Mucosa of stomach (tissue), 1 donor: ENCODE results near the gene LPP.

ENCODE experiments used
- H3K27me3 ChIP-seq: one replicate; pipeline ENCODE4 v1.7.0; 2013; ENCODE audit warnings: mild to moderate bottlenecking, low read length; ENCODE audit not compliant: control insufficient read depth, insufficient read depth
- H3K36me3 ChIP-seq: one replicate; pipeline ENCODE4 v1.7.0; 2013; ENCODE audit warnings: low read length; ENCODE audit not compliant: control insufficient read depth, insufficient read depth
- H3K4me1 ChIP-seq: one replicate; pipeline ENCODE4 v1.7.0; 2013; ENCODE audit warnings: mild to moderate bottlenecking, low read length; ENCODE audit not compliant: control insufficient read depth, insufficient read depth
- H3K4me3 ChIP-seq: one replicate; pipeline ENCODE4 v1.7.0; 2013; ENCODE audit warnings: low read length
- H3K9ac ChIP-seq: one replicate; pipeline ENCODE4 v1.7.0; 2013; ENCODE audit warnings: mild to moderate bottlenecking, low read length, moderate library complexity
- H3K9me3 ChIP-seq: one replicate; pipeline ENCODE4 v1.7.0; 2013; ENCODE audit warnings: mild to moderate bottlenecking, low read length, moderate library complexity; ENCODE audit not compliant: control insufficient read depth
- donor health status: Pancreatic carcinoma.

Gene LPP

DNA sequence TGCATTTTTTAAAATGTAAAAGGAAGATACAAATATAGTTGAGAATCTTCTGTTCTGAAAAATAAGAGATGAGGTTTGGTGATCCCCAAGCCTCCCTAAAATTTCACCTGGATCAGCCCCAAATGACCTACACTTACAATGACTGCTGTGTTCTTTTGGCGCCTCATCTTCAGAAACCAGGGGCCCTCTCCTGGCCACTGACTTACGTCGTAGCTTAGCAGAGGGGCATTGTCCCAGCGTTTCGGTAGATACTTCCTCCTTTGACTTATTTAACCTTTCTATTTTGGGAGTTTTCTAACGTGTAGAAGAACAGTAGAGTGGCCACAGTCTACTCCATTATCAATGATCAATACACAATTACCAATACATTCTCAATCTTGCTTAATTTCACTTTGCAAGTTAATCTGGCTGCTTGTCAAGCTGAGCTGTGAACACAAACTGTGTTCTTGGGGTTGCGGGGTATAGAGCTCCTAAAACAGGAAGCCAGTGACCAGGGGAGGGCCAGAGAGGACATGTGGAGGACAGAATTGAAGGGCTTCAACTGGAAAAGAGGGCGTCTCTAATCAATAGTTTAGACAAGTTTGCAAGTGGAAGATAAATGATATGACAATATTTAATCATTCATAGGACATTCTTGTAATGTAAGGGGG is 419.5 kb downstream of the LPP start:
- Histone ChIP-seq H3K4me1 (no peaks in the 10 kb centered on the region), H3K9me3 (no peaks in the 10 kb centered on the region), H3K4me3 (no peak overlapping the region), H3K9ac (no peak overlapping the region), H3K27me3 (no peaks in the 10 kb centered on the region), H3K36me3 (no peaks in the 10 kb centered on the region)

DNA sequence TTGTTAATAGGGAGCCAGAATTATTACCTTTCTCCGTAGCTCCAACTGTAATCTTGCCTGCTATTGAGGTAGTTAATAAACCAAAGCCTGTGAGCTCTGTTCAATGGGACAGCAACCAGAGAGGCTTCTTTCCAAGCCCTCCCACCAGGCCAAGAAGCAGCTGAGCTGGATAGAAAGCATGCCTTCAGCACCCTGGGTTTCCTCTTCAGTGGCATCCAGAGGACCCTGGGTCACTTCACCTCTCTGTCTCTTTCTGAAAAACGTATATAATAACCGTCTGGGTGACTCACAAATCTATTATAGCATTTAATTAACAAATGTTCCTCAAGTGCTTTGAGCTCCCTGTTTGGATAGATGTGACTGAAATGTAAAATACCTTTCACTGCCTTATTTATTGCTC is 420.0 kb downstream of the LPP start:
- H3K9ac ChIP-seq = no peak overlapping the region
- H3K4me3 ChIP-seq = no peak overlapping the region
- H3K27me3 ChIP-seq = no peaks in the 10 kb centered on the region
- no peaks in the 10 kb centered on the region for H3K9me3 ChIP-seq
- no peaks in the 10 kb centered on the region for H3K4me1 ChIP-seq
- H3K36me3 ChIP-seq = no peaks in the 10 kb centered on the region

DNA sequence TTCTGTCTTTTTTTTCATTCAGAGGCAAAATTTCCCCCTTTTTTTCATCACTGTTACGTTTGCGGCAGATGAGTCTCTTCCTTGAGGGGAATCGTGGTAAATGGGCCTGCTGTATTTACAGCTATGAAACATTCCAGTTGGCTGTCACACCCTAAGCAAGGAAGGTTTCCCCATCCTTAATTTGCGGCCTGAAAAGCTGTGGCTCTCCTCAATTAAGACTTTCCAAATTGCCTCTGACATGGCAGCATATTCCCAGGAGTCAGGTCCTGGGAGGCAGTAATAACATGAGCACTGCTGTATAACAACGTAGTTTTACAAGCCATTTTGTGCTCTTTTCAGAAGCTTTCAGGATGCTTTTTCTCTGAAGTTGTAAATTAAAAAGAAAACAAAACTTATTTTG is 420.9 kb downstream of the LPP start:
- Histone ChIP-seq H3K4me1 (no peaks in the 10 kb centered on the region), H3K27me3 (no peaks in the 10 kb centered on the region), H3K9ac (no peak overlapping the region), H3K36me3 (no peaks in the 10 kb centered on the region), H3K4me3 (no peak overlapping the region), H3K9me3 (no peaks in the 10 kb centered on the region)

DNA sequence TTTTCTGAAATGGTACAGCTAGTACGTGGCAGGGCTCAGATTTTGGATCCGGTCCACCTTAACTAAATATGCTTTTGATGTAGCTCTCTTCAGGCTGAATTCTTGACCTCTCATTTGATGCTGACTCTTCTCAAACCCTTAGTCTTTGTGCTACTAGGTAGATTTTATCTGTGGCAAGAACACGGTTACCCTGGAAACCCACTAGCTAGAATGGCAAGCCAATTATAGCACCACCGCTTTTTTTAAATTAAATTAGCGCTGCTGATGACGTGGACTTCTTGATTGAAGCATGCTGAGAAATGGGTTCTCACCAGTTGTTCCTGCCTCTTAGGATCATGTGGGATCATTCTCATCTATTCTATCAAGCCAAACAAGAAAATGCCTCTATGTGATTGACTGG is 421.5 kb downstream of the LPP start:
- H3K9me3 ChIP-seq = no peaks in the 10 kb centered on the region
- no peaks in the 10 kb centered on the region for H3K4me1 ChIP-seq
- H3K9ac ChIP-seq = no peak overlapping the region
- no peaks in the 10 kb centered on the region for H3K27me3 ChIP-seq
- no peak overlapping the region for H3K4me3 ChIP-seq
- no peaks in the 10 kb centered on the region for H3K36me3 ChIP-seq

DNA sequence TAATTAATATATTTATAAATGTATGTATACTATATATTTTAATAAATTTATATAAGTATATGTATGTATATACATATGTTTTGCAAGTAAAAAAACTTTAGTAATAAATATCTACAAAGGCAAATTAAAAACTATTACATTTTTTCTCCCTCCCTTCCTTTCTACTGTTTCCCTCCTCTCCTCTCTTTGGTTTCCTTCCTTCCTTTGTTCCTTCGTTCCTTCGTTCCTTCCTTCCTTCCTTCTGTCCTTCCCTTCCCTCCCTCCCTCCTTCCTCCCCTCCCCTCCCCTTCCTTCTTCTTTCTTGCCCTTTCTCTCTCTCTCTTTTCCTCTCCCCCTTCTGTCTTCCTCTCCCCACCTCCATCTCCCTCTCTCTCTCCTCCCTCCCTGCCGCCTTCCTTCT is 423.6 kb downstream of the LPP start:
- H3K36me3 ChIP-seq = no peaks in the 10 kb centered on the region
- no peak overlapping the region for H3K9ac ChIP-seq
- H3K4me1 ChIP-seq = no peaks in the 10 kb centered on the region
- no peak overlapping the region for H3K4me3 ChIP-seq
- H3K9me3 ChIP-seq = no peaks in the 10 kb centered on the region
- H3K27me3 ChIP-seq = no peaks in the 10 kb centered on the region

DNA sequence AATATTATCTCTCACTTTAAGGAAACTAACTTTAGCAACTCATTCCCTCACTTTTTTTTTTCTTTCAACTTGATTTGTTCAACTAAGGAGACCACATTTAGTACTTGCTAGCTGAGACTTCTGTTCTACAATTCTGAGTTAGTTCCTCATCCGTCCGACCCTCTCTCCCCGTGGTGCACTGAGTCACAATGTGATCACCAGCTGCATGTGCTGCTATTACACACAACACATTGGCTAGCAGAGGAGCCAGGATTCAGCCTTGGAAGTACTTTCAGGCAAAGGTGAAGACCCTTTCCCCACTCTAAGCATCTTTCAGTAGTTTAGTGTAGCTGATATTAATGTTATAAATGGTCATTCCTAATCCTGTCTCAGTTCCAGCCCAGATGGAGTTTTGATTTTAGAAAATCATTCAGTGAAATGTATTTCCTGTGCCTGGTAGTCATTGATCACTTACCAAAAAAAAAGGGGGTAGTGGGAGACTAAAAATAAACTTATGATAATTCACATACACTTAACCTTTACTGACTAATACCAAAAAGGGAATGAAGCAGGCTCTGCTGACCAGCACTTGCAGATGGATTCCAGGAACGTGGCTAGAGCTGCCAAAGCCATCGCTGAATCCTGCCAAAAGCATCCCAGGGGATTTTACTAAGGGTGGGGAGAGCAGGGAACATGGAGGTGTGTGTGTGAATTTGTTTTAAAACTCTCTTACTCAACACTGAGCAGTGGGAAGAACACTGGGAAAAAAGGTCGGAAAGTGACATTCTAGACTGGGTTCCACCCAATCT is 424.8 kb downstream of the LPP start:
- Histone ChIP-seq H3K4me3 (no peak overlapping the region), H3K36me3 (no peaks in the 10 kb centered on the region), H3K9me3 (no peaks in the 10 kb centered on the region), H3K9ac (no peak overlapping the region), H3K27me3 (no peaks in the 10 kb centered on the region), H3K4me1 (no peaks in the 10 kb centered on the region)

DNA sequence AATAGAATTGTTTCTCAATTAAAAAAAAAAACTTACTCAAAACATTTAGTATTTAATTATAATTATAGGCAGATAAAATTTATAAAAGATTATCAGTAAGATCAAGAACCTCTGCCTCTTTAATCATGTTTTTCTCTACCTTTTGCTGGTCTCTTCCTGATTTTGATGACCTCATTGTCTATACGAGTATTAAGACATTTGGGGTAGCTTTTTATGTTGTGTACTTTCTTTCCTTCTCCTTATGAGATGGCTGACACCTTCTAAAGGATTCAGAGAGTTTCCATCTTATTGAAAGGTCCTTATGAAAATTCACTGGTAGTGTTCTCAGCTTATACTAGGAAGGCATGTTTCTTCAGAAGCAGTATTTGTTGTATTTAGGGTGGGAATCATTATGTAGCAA is 426.3 kb downstream of the LPP start:
- H3K36me3 ChIP-seq = no peaks in the 10 kb centered on the region
- no peaks in the 10 kb centered on the region for H3K9me3 ChIP-seq
- no peak overlapping the region for H3K9ac ChIP-seq
- no peak overlapping the region for H3K4me3 ChIP-seq
- H3K4me1 ChIP-seq = no peaks in the 10 kb centered on the region
- no peaks in the 10 kb centered on the region for H3K27me3 ChIP-seq

- H3K9ac ChIP-seq = no peak overlapping the region
- no peaks in the 10 kb centered on the region for H3K4me1 ChIP-seq
- no peak overlapping the region for H3K4me3 ChIP-seq
- H3K9me3 ChIP-seq = no peaks in the 10 kb centered on the region
- no peaks in the 10 kb centered on the region for H3K27me3 ChIP-seq
- no peaks in the 10 kb centered on the region for H3K36me3 ChIP-seq
Observed at GRCh38 chr3:188580659-188581058, 426.7 kb downstream of the LPP start.

DNA sequence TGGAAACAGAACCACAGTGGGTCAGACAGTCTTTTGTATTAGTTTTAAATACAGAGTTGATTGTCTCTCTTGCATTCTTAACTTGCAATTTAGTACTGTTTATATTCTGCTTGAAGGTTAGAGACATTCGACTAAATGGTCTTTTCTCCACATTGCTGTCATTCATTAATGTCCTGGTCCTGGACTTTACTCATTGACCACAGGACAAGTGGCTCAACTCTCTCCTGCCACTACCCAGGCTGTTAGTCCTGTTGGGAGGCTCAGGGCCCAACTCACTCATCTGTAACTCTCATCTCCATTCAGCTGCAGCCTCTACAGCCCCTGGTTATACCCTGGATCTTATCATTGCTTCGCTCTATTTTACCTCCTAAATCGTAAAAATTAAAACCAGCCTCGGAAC is 427.4 kb downstream of the LPP start:
- Histone ChIP-seq H3K4me1 (no peaks in the 10 kb centered on the region), H3K9ac (no peak overlapping the region), H3K36me3 (no peaks in the 10 kb centered on the region), H3K9me3 (no peaks in the 10 kb centered on the region), H3K27me3 (no peaks in the 10 kb centered on the region), H3K4me3 (no peak overlapping the region)

DNA sequence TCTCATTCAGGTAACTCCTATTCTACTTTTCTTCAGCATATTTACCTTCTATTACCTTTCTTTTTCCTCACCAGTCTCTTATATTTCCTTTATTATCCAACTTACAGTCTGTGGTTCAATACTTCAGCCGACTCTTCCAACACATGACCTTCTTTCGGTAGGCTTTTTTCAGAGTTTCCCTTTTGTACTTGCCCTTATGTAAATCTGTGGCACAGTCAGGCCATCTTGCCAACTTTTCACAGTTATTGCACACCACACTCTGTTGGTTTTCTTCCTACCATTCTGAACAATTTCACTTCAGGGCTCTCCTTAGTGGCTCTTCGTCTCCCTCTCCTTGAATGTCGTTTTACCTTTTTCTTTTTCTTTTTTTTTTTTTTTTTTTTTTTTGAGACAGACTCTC is 427.8 kb downstream of the LPP start:
- Histone ChIP-seq H3K9me3 (no peaks in the 10 kb centered on the region), H3K4me1 (no peaks in the 10 kb centered on the region), H3K27me3 (no peaks in the 10 kb centered on the region), H3K36me3 (no peaks in the 10 kb centered on the region), H3K4me3 (no peak overlapping the region), H3K9ac (no peak overlapping the region)

- Histone ChIP-seq H3K9me3 (no peaks in the 10 kb centered on the region), H3K36me3 (no peaks in the 10 kb centered on the region), H3K27me3 (no peaks in the 10 kb centered on the region), H3K4me1 (no peaks in the 10 kb centered on the region), H3K9ac (no peak overlapping the region), H3K4me3 (no peak overlapping the region)
Observed at GRCh38 chr3:188583341-188584161, 429.6 kb downstream of the LPP start.

DNA sequence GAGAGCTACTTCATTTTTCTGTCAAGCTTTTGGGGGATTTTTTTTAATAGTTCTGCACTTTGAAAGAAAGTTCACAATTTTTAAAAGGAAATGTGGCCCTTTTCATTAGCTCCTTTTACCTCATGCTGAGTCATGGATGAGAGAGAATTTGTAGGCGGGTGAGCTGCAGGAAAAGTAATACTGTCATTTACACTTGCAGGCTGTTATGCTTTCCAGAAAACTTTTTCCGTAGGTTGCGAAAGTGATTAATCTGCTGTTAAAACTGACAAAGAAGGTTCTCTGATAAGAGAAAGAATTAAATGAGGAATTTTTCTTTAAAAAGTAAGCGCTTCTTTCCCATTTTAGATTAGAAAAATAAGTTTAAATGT is 430.2 kb downstream of the LPP start:
- Histone ChIP-seq H3K9me3 (no peaks in the 10 kb centered on the region), H3K4me3 (no peak overlapping the region), H3K36me3 (no peaks in the 10 kb centered on the region), H3K4me1 (no peaks in the 10 kb centered on the region), H3K27me3 (no peaks in the 10 kb centered on the region), H3K9ac (no peak overlapping the region)
